GM12801 (cell line): Measurements from ENCODE around the gene GALNT2.

ENCODE experiments used
- TF ChIP-seq, protein P1 (sequence below): IDR thresholded peaks from one replicate; pipeline ENCODE4 v1.5.1; 2011; ENCODE audit warnings: control low read depth; ENCODE audit not compliant: insufficient read length; ENCODE audit errors: extremely low read depth

GALNT2 gene

DNA sequence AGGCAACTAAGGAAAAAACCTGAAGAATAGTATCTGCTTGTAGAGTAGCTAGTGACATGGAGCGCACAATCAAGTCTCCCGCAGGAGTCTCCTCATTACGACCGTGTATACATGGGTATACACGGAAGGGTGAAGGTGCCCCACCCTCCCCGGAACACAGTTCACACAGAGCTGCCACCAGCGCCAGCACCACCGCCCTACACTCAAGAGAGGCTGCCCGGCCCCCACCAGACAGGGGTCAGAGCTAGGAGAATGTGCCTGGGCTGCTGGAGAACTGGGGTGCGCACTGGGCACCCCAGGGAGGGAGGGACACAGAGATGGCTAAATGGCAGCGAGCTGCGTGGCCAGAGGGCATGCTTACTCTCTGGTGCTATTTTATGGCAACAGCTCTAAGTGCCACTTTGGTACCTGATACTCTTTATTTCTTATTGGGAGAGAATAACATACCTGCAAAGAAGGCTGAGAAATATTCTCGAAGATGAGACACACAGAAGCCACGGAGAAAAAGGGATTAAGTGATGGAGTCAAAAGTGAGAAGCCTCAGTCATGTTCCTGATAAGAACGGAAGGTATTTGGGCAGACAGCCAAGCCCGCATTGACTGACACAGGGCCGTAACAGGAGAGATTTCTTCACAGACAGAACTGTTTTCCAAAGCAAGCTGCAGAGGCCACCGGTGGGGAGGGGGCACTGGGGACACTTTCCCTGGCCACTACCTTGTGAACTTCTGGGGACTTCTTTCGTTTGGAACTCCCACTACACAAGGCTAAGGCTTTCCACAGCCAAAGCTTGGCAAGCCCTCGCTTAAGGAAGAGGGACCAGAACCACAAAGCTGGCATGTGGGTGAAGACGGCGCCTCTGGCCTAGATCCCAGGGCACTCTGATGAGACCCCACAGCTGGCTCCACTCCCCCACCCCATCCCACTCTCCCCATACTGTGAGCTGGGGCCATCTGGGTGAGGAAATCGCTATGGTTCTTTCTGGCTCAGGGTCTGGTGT lies 251.1 kb downstream of the GALNT2 start:
- TF ChIP-seq, protein P1, sequence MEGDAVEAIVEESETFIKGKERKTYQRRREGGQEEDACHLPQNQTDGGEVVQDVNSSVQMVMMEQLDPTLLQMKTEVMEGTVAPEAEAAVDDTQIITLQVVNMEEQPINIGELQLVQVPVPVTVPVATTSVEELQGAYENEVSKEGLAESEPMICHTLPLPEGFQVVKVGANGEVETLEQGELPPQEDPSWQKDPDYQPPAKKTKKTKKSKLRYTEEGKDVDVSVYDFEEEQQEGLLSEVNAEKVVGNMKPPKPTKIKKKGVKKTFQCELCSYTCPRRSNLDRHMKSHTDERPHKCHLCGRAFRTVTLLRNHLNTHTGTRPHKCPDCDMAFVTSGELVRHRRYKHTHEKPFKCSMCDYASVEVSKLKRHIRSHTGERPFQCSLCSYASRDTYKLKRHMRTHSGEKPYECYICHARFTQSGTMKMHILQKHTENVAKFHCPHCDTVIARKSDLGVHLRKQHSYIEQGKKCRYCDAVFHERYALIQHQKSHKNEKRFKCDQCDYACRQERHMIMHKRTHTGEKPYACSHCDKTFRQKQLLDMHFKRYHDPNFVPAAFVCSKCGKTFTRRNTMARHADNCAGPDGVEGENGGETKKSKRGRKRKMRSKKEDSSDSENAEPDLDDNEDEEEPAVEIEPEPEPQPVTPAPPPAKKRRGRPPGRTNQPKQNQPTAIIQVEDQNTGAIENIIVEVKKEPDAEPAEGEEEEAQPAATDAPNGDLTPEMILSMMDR: no peak

DNA sequence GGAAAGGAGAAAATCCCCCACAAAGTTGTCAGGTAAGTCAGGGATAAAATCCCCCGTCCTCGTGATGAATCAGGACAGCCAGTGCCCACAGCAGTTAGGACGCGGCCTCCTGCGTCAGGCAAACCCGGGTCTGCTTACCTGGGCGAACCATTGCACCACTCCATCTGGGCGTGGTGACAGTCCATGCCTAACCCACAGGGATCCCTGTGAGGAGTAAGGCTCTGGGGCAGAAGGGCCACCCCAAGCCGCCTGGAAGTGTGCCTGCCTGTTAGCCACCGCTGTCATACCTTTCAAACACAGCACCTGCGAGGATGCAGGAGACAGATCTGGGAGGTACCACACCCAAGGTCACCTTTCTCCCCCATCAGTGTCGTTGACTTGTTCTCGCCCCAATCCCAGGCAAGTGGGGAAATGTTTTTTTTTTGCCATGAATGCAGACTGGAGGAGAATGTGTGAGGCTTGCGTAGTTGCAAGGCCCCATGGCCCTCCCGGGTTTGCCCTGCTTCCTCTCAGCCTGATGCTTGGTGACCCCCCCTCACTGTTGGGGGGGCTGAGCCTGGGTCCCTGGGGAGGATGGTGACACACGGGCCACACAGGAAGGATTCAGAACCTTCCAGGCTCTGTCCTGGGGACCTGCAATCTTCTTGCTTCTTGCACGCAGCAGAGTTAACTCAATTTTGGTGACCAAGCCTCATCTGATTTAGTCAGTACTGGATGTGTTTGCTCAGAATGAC lies 252.1 kb downstream of the GALNT2 start:
- TF ChIP-seq, protein P1: no peak

DNA sequence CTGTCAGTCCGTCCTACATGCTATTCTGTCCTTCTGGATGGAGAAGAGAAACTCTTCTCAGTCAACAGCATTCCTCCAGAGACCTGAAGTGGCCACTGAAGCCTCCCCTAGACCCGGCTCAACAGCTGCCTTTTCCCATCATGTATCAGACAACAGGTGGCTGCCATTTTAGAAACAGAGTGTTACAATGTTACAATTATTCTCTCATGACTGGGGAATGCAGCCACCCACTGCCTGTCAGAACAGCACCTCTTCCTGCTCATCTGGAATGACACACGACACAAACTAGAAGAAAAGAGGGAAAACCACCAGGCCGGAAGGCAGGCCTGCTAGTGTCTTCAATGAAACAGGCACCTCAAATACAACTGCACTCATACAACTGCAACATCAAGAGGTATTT lies 253.8 kb downstream of the GALNT2 start:
- TF ChIP-seq, protein P1: no peak

DNA sequence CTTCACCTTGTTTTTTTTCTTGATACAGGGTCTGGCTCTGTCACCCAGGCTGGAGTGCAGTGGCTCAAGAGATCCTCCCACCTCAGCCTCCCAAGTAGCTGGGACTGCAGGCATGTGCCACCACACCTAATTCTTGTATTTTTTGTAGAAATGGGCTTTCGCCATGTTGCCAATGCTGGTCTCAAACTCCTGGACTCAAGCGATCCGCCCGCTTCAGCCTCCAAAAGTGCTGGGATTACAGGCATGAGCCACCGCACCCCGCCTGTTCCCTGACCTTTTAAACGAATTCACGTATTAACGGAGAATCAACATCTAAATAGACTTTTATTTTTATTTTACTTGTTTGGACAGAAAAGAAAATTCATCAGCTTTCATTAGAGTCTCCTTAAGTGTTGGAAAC lies 254.3 kb downstream of the GALNT2 start:
- TF ChIP-seq, protein P1: no peak

DNA sequence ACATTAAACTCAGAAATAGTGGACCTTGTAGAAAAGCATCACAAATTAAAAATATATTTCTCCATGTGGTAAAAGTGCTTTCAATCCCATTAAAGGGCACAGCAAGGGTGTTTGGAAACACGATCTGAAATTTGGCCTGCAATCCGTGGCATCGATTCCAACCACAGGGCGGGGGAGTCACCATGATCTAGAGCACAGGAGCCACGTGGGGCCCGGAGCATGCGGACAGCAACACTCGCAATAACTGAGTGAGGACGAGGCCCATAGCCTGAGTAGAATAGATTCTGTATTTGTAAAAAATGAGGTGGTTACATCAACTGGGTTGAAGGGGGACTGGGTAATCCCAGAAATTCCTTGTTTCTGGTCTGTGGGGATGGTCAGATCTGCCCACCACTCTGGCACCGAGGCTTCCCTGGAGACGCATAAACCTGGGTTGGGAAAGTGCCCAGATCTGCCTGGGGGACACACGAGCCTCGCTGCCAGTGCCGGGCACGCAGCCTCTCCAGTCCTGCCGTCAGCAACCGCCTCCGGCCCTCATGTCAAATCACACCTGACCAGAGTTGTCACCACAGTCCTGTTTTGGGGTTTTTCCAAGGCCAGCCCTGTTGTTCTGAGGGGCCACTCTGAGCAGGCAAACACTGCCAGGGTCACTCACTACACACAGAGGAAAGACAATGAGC lies 254.8 kb downstream of the GALNT2 start:
- TF ChIP-seq, protein P1: no peak

DNA sequence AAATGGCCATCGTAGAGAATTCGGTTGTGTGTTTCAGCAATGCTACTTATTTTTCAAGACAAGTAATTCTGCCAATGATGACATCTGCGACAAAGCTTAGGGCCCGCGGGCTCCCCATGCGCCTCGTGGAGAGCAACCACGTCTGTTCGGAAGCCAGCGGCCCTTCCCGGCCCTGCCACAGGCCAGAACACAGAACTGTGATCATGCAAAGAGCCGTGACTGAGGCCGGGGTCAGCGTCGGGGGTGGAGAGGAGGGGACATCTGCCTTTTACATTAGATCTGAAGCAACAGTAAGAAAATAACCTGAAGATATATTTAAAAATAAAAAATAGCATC lies 255.4 kb downstream of the GALNT2 start:
- TF ChIP-seq, protein P1: no peak

DNA sequence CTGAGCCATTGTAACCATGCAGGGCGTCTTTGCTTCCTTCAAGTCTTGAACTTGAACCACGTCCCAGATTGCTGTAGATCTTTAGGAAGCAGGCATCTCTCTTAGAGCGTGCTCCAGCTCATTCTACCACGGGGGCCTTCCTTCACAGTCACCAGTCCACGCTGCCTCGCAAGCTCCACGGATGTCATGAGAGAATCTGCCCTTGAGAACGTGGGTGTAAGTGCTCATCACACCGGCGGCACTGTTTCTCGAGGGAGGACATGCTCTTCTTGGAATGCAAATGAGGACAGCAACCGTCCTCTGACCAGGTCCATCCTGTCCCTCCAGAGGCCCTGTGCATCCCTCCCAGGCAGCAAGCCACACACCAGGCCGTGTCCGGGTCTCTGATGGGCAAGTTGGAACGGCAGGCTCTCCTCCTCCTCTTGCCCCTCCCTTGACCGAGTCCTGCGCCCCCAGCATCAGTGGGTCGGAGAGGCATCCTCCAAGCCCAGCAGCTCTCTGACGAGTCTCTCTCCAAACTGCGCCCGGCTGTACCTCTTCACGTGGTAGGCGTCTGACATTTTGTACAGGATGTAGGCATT lies 256.0 kb downstream of the GALNT2 start:
- TF ChIP-seq, protein P1: no peak
